A673 (cell line): ENCODE data around the gene CLDN20. TPM values are rescaled to one million over a fixed set of nuclear protein-coding genes. Genes with fewer than 3 reads are reported as not detected.
"Not testable (repeated sequence)": the region's sequence is repeated elsewhere in the genome, so short reads cannot be mapped to it uniquely, and the experiment has no call there.

Experiments
- BruUV-seq: library from RNA; stranded (reverse); fragments of 400-500 nt; replicated peaks from 2 replicates; lab custom pipeline; 2021; lab: Mats Ljungman, UMichigan
- CTCF ChIA-PET: fragments of 300-600 bp; sonication (Branson Sonifier 250); formaldehyde crosslinking; loops from one replicate; lab custom pipeline; 2022; ENCODE audit warnings: antibody characterized with exemption; lab: Charles Lee
- POLR2A ChIA-PET: fragments of 300-600 bp; sonication (Branson Sonifier 250); formaldehyde crosslinking; loops from one replicate; lab custom pipeline; 2022; ENCODE audit warnings: antibody characterized with exemption; ENCODE audit not compliant: low non-redundant PET; lab: Charles Lee
- DNase-seq: peaks from one replicate; pipeline ENCODE4 v3.0.0-alpha.2; 2015; ENCODE audit warnings: low spot score
- H3K27ac ChIP-seq: fragments of 200-600 bp; sonication (generic); 2 replicates; pipeline ENCODE4 v1.5.1; 2016; ENCODE audit warnings: mixed run types, low read depth, mild to moderate bottlenecking, mixed read lengths, antibody characterized with exemption, low read length; ENCODE audit not compliant: poor library complexity, severe bottlenecking
- H3K27me3 ChIP-seq: fragments of 200-600 bp; sonication (generic); replicated peaks from 2 replicates; pipeline ENCODE4 v1.6.1; 2017; ENCODE audit warnings: mixed run types, low read depth, mild to moderate bottlenecking, mixed read lengths, antibody characterized with exemption, low read length; ENCODE audit not compliant: insufficient read depth, poor library complexity
- H3K36me3 ChIP-seq: fragments of 200-600 bp; sonication (generic); 2 replicates; pipeline ENCODE4 v1.6.1; 2016; ENCODE audit warnings: mixed run types, mild to moderate bottlenecking, mixed read lengths, antibody characterized with exemption, low read length; ENCODE audit not compliant: insufficient read depth, poor library complexity, severe bottlenecking
- H3K4me1 ChIP-seq: fragments of 200-600 bp; sonication (generic); 2 replicates; pipeline ENCODE4 v1.6.1; 2017; ENCODE audit warnings: mixed run types, mild to moderate bottlenecking, mixed read lengths, antibody characterized with exemption, low read length; ENCODE audit not compliant: insufficient read depth, poor library complexity, severe bottlenecking
- H3K4me3 ChIP-seq: fragments of 200-600 bp; sonication (generic); 2 replicates; pipeline ENCODE4 v1.5.1; 2016; ENCODE audit warnings: low read depth, mixed run types, mild to moderate bottlenecking, mixed read lengths, low read length; ENCODE audit not compliant: poor library complexity, severe bottlenecking
- H3K9me3 ChIP-seq: fragments of 200-600 bp; sonication (generic); 2 replicates; pipeline ENCODE4 v1.6.1; 2016; ENCODE audit warnings: mixed run types, low read depth, mild to moderate bottlenecking, mixed read lengths, antibody characterized with exemption, low read length; ENCODE audit not compliant: poor library complexity, severe bottlenecking
- EZH2 ChIP-seq: fragments of 200-600 bp; sonication (generic); IDR thresholded peaks from 2 replicates; pipeline ENCODE4 v1.6.1; 2017; ENCODE audit warnings: borderline replicate concordance, low read depth, mild to moderate bottlenecking, mixed read lengths, antibody characterized with exemption, low read length; ENCODE audit not compliant: poor library complexity, severe bottlenecking
- intact Hi-C: fragments of 100-400 bp; cut with micrococcal nuclease; formaldehyde crosslinking; loops from one replicate; pipeline ENCODE4 v1.10.0; 2022; ENCODE audit not compliant: unreplicated experiment
- total RNA-seq: library from RNA; stranded (reverse); gene quantifications from 2 replicates; pipeline ENCODE4 v1.2.3, GENCODE V29; 2021
- TF ChIP-seq, protein P1 (sequence below): fragments of 300-800, 200-600 bp; sonication (generic); conservative IDR thresholded peaks from 2 replicates; pipeline ENCODE4 v1.5.1; 2017; ENCODE audit warnings: low read depth, mild to moderate bottlenecking, antibody characterized with exemption, low read length, moderate library complexity, mixed read lengths

Gene CLDN20
- total RNA-seq, 1 experiment from 2014 or later: not detected

DNA sequence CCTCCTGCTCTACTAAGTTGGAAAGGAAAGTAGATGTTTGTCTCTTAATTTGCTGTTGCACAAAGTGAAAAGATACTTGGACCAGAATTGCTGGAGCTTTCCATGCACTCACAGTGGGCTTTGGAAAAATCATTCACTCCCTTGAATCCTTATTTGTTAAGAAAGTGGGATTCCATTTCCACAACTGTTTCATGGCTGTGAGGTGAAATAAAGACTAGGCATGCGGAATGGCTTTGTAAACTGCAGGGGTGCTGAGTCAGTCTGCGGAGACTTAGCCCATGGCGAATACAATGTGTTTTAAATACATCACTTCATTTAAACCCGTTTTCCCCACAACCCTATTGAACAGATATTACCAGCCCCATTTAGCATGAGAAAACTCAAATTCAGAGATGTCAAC lies 36.8 kb upstream of the CLDN20 start:
- no peaks in the 10 kb centered on the region for H3K36me3 ChIP-seq
- no peak for DNase-seq
- POLR2A ChIA-PET: no interaction called here
- CTCF ChIA-PET: no interaction called here
- intact Hi-C loops: no loop called here
- no peaks in the 10 kb centered on the region for H3K27me3 ChIP-seq
- TF ChIP-seq, protein P1, sequence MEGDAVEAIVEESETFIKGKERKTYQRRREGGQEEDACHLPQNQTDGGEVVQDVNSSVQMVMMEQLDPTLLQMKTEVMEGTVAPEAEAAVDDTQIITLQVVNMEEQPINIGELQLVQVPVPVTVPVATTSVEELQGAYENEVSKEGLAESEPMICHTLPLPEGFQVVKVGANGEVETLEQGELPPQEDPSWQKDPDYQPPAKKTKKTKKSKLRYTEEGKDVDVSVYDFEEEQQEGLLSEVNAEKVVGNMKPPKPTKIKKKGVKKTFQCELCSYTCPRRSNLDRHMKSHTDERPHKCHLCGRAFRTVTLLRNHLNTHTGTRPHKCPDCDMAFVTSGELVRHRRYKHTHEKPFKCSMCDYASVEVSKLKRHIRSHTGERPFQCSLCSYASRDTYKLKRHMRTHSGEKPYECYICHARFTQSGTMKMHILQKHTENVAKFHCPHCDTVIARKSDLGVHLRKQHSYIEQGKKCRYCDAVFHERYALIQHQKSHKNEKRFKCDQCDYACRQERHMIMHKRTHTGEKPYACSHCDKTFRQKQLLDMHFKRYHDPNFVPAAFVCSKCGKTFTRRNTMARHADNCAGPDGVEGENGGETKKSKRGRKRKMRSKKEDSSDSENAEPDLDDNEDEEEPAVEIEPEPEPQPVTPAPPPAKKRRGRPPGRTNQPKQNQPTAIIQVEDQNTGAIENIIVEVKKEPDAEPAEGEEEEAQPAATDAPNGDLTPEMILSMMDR: no peak
- no peak for TF ChIP-seq EZH2
- no peaks in the 10 kb centered on the region for H3K9me3 ChIP-seq
- no TSS peak for BruUV-seq
- no peaks in the 10 kb centered on the region for H3K4me1 ChIP-seq
- no peak overlapping the region for H3K4me3 ChIP-seq
- no peak overlapping the region for H3K27ac ChIP-seq

DNA sequence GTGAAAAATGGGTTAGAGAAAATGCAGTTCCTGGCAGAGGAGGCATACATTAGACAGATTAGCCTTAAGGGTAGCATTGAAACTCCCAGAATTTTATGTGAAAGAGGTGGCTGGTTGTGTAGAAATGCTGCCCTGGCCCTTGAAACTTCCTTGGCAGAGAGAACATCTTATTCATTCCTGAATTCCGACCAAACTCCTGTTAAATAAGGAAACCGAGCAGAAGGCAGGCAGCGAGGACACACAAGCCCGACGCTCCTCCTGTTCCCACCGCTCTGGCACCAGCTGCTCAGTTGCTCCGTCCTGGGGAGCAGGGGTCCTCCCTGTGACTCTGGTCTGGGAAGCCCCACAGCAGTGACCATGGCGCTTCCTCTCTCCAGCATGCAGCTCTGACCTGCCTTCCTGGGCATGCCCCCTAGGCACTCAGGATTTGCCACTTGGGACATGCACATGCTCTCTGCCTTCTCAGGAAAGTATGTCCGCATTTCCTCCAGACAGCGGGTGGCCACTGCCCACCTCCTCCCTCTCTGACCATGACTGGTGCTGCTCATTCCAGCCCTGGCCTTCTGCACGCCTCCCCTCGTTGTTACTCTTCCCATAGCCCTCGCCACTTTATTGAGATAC lies 35.2 kb upstream of the CLDN20 start:
- no TSS peak for BruUV-seq
- Histone ChIP-seq H3K9me3 (no peaks in the 10 kb centered on the region), H3K4me3 (no peak overlapping the region), H3K4me1 (no peaks in the 10 kb centered on the region), H3K36me3 (no peaks in the 10 kb centered on the region), H3K27ac (no peak overlapping the region), H3K27me3 (no peaks in the 10 kb centered on the region)
- no peak for TF ChIP-seq EZH2
- TF ChIP-seq, protein P1: no peak
- CTCF ChIA-PET: no interaction called here
- intact Hi-C loops: no loop called here
- POLR2A ChIA-PET: no interaction called here
- no peak for DNase-seq

DNA sequence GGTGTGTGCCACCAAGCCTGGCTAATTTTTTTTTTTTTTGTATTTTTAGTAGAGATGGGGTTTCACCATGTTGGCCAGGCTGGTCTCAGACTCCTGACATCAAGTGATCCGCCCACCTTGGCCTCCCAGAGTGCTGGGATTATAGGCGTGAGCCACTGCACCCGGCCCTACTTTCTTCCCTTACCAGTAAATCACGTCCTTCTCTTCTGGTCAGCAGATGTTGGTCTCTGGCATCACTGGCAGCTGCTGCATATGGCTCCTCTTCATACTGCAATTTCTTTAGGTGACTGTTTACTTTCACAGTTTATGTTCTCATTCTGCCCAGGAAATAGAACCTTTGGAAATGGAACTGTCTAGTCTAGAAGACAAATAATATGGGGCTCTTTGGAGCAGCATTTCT lies 32.8 kb upstream of the CLDN20 start:
- POLR2A ChIA-PET, intact Hi-C loops, H3K9me3 ChIP-seq, BruUV-seq, DNase-seq, H3K36me3 ChIP-seq, H3K27me3 ChIP-seq, H3K4me3 ChIP-seq, H3K4me1 ChIP-seq, H3K27ac ChIP-seq, CTCF ChIA-PET: not testable (repeated sequence)

DNA sequence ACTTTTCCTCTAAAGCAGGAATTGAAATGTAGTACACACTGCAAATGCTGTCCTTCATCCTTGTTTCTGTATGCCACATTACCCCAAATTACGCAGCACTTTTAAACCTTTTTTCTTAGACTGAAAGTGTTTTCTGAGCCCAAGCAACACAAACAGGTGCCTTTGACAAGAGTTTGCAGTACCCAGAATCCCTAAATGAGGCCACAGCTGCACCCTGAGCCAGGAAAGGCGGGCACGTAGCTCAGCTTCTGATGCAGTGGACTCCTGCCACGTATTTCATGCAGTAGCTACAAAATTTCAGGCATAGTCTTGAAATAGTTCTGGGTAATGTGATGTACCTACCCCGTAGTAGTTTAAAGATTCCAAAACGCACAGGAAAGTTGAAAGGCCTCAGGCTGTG lies 31.0 kb upstream of the CLDN20 start:
- Histone ChIP-seq H3K27me3 (no peaks in the 10 kb centered on the region), H3K9me3 (no peaks in the 10 kb centered on the region), H3K4me3 (no peak overlapping the region), H3K27ac (no peak overlapping the region), H3K4me1 (no peaks in the 10 kb centered on the region), H3K36me3 (no peaks in the 10 kb centered on the region)
- BruUV-seq: no TSS peak
- intact Hi-C loops: no loop called here
- ChIA-PET POLR2A (interaction anchor here (0.7 kb wide), 1 partner anchor 115 kb away, joined by 3 read pairs; no protein-coding TSS in a partner anchor), CTCF (no interaction called here)
- no peak for TF ChIP-seq EZH2
- DNase-seq: no peak
